ENCODE data around the gene SOX10.
A peak's percentile ranks its signal among the peaks of the same experiment; 100 is the strongest.

DNA sequence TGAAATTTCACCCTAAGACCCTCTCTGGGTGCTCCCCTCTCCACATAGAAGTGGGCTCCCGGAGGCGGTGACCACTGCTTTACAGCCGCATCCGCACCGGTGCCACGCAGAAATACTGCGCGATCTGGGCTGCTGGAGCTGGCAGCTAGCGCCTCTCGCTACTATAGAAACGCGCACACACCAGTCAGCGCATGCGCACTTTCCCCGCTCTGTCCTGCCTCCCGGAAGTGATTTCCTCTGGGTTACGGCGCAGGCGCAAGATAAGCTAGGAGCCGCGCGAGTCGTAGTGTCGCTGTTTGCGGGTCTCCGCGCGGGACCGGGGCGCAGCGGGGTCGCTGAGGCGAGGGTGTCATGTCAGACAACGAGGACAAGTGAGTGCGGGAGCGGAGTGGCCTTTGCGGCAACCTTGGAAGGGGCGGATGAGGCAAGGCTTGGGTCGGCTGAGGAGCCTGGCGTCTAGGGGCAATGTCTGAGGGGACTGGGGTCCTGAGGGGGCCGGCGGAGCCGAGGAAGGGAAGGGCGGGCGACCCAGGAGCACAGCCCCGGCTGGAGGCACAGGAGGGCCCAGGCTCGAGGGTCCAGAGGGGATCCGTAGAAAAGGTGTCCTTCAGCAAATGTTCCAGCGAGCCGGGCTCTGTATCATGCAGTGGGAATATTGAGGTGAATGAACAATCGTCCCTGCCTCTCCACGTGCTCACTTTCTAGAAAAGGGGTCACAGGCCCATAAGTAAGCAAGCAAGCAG lies 30.7 kb downstream of the SOX10 start, which contains the start of the genes C22orf23 and POLR2F:
- TF ChIP-seq FOXP2 (optimal IDR thresholded peaks at IDR 0.05; ENCODE audit: borderline replicate concordance, extremely low read depth, extremely low read length, insufficient read depth) (peak; percentile 68), SIN3A (IDR thresholded peaks at IDR 0.05; ENCODE audit: borderline replicate concordance, insufficient read depth, low read length) (0 out of 2 replicates have a peak, but pooled peaks have one; percentile 23), POLR2AphosphoS5 (IDR thresholded peaks at IDR 0.05; ENCODE audit: low read depth, low read length) (peak; percentile 93; the same call in 1 of the 2 replicates)
